Cardiac muscle cell (in vitro differentiated cells and primary cell): ENCODE results near the gene RHBDD3. TPM values are rescaled to one million over a fixed set of nuclear protein-coding genes. Genes with fewer than 3 reads are reported as not detected.

Source experiments
- DNase-seq, 2 donors: peaks; one replicate each; pipeline versions ENCODE4 v3.0.0 to v3.0.0-alpha.2; 2010 to 2017; ENCODE audit warnings: low read depth in 1 of 2, low spot score in 1 of 2
- H3K27ac ChIP-seq: fragments of 200-600 bp; sonication (generic); 2 replicates; pipeline ENCODE4 v1.5.1; 2016
- H3K27me3 ChIP-seq: fragments of 200-600 bp; sonication (generic); 2 replicates; pipeline ENCODE4 v1.6.0; 2016; ENCODE audit warnings: control low read depth
- H3K36me3 ChIP-seq: fragments of 200-600 bp; sonication (generic); 2 replicates; pipeline ENCODE4 v1.5.1; 2016; ENCODE audit warnings: control low read depth
- H3K4me1 ChIP-seq: fragments of 200-600 bp; sonication (generic); 2 replicates; pipeline ENCODE4 v1.8.1; 2017; ENCODE audit warnings: low read depth, mild to moderate bottlenecking, mixed run types
- H3K4me3 ChIP-seq: fragments of 200-600 bp; sonication (generic); 2 replicates; pipeline ENCODE4 v1.5.1; 2016; ENCODE audit warnings: mild to moderate bottlenecking
- H3K9me3 ChIP-seq: fragments of 200-600 bp; sonication (generic); 2 replicates; pipeline ENCODE4 v1.5.1; 2017; ENCODE audit warnings: low read depth, mild to moderate bottlenecking, control low read depth
- CTCF ChIP-seq: IDR thresholded peaks from 2 replicates; pipeline ENCODE4 v1.5.1; 2012; ENCODE audit warnings: low read depth, mild to moderate bottlenecking, low read length
- polyA plus RNA-seq: library from polyadenylated mRNA; unstranded; fragments of >200 nt; fragmentation: Nextera tagmentation; extraction: Ambion mirVana; gene quantifications from 2 replicates; pipeline ENCODE4 v1.2.1, GENCODE V29; 2016
- total RNA-seq: library from RNA; depleted of rRNA; stranded (reverse); fragments of >200 nt; gene quantifications from 2 replicates; pipeline ENCODE4 v1.2.3, GENCODE V29; 2016

RHBDD3 gene
- total and polyA plus RNA-seq, 2 experiments from 2014 or later: 80.4 to 88.6 TPM

- Histone ChIP-seq H3K36me3 (peaks cover 31% of the 10 kb centered on the region), H3K4me1 (no peaks in the 10 kb centered on the region), H3K27me3 (no peaks in the 10 kb centered on the region), H3K4me3 (no peak overlapping the region), H3K9me3 (no peaks in the 10 kb centered on the region), H3K27ac (peak overlapping the region; percentile 63)
- no peak for DNase-seq
- no peak for TF ChIP-seq CTCF
Observed at GRCh38 chr22:29301716-29302401, 34.1 kb upstream of the RHBDD3 start.

DNA sequence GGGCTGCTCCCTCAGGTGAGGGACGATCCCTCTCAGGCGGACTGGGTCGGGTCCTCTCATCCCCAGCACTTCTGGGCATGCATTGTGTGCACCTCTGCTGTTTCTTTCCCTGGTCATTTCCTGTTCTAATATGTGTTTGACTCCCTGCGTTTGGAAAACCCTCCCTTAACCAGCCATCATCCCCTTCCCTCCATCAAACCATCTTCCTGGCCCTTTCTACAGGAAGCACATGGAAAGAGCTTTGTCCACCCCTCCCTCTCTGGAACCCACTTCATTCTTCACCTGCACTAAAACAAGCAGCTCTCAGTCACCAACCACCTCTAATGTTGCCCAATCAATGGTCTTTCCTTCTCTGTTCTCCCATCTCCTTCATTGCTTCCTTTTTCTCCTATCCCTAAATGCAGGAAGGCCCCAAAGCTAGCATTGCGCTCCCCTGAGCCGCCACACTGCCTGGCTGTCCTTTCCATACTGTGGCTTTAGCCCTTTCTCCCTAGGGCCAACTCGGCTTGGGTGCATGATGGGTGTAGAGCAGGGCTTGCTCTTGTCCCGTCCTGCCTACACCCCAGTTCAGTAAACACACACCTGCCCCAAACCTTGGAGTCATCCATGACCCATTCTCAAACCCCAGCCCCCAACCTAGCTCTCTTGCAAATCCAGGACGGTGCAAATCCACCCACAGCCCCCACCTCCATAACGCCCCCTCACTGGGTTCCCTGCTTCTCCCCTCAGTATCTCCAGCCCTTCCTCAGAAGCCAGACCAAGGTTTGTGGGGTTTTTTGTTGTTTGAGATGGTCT lies 33.2 kb upstream of the RHBDD3 start:
- no peak overlapping the region for H3K4me3 ChIP-seq
- H3K27me3 ChIP-seq: no peaks in the 10 kb centered on the region
- H3K36me3 ChIP-seq: peaks cover 40% of the 10 kb centered on the region
- H3K9me3 ChIP-seq: no peaks in the 10 kb centered on the region
- TF ChIP-seq CTCF: no peak
- DNase-seq: no peak
- H3K4me1 ChIP-seq: no peaks in the 10 kb centered on the region
- peak overlapping the region; percentile 63 for H3K27ac ChIP-seq

GRCh38 chr22:29300467-29300806 lies 32.7 kb upstream of the RHBDD3 start:
- Histone ChIP-seq H3K27me3 (no peaks in the 10 kb centered on the region), H3K36me3 (peaks cover 45% of the 10 kb centered on the region), H3K9me3 (no peaks in the 10 kb centered on the region), H3K4me1 (no peaks in the 10 kb centered on the region), H3K27ac (peak overlapping the region; percentile 63), H3K4me3 (no peak overlapping the region)
- no peak for DNase-seq
- TF ChIP-seq CTCF: no peak

DNA sequence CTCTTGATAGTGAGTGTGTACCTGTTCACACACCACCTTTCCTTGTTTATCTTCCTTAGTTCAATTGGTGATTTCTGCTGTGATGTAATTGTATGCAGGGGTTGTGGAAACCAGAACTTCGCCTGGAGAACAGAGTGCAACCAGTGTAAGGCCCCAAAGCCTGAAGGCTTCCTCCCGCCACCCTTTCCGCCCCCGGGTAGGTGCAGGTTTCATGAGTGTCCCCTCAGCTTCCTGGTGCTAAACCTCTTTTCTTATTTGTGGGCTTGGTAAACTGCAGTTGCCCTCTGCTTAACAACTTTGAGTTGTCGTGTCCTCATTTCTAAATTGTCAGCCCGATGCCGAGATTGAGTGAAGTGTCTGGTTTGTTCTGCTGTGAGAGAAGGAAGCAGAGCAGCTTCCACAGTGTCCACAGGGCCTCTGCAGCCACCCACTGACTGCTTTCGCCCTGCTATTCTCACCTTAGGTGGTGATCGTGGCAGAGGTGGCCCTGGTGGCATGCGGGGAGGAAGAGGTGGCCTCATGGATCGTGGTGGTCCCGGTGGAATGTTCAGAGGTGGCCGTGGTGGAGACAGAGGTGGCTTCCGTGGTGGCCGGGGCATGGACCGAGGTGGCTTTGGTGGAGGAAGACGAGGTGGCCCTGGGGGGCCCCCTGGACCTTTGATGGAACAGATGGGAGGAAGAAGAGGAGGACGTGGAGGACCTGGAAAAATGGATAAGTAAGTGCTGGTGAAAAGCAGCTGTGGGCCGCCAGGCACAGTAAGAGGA lies 31.5 kb upstream of the RHBDD3 start:
- no peaks in the 10 kb centered on the region for H3K27me3 ChIP-seq
- no peak for TF ChIP-seq CTCF
- no peak for DNase-seq
- peaks cover 55% of the 10 kb centered on the region for H3K36me3 ChIP-seq
- H3K4me3 ChIP-seq: no peak overlapping the region
- H3K4me1 ChIP-seq: no peaks in the 10 kb centered on the region
- peak overlapping the region; percentile 39 for H3K27ac ChIP-seq
- no peaks in the 10 kb centered on the region for H3K9me3 ChIP-seq

DNA sequence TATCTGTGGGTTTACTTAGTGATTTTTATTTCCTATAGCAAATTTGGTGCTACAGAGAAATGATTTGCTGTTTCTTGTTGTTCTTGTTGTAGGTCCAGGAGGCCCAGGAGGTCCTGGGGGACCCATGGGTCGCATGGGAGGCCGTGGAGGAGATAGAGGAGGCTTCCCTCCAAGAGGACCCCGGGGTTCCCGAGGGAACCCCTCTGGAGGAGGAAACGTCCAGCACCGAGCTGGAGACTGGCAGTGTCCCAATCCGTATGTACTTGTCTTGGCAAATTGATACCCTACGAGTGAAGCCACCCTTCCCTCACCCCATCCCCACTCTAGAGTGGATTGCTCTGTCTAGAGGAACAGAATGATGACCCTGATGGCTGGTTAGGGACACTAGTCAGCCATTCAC lies 30.9 kb upstream of the RHBDD3 start:
- Histone ChIP-seq H3K27ac (peak overlapping the region; percentile 23), H3K36me3 (peaks cover 62% of the 10 kb centered on the region)

More for the DNA sequence above, 30.9 kb upstream of the RHBDD3 start:
- no peaks in the 10 kb centered on the region for H3K9me3 ChIP-seq
- no peaks in the 10 kb centered on the region for H3K4me1 ChIP-seq
- no peaks in the 10 kb centered on the region for H3K27me3 ChIP-seq
- no peak overlapping the region for H3K4me3 ChIP-seq
- DNase-seq: no peak
- no peak for TF ChIP-seq CTCF
